K562 (cell line): ENCODE measurements around the gene FRRS1L. TPM values are rescaled to one million over a fixed set of nuclear protein-coding genes. Genes with fewer than 3 reads are reported as not detected.

Source experiments
- BDP1 ChIP-seq: IDR thresholded peaks from 3 replicates; pipeline ENCODE4 v1.6.1; 2011; ENCODE audit not compliant: insufficient read length, insufficient read depth
- CEBPB ChIP-seq: fragments of 450-650 bp; IDR thresholded peaks from 2 replicates; pipeline ENCODE4 v1.6.1; 2016; ENCODE audit warnings: missing genetic modification characterization, missing compliant biosample characterization
- CREB1 ChIP-seq, 2 experiments: sonication (generic) in 1 of 2; formaldehyde crosslinking in 1 of 2; IDR thresholded peaks; 2 replicates each; pipeline versions ENCODE4 v1.6.1 to v1.8.0; 2012 to 2022; ENCODE audit warnings: inconsistent platforms in 1 of 2, mild to moderate bottlenecking in 1 of 2, missing genetic modification reagents in 1 of 2, moderate library complexity in 1 of 2
- GTF2E2 ChIP-seq: fragments of 200-800 bp; sonication (Bioruptor generic); IDR thresholded peaks from 2 replicates; pipeline ENCODE4 v1.6.1; 2016; ENCODE audit warnings: missing genetic modification characterization, missing compliant biosample characterization
- MCM7 ChIP-seq, 2 experiments: fragments of 450-650 bp; IDR thresholded peaks; 2 replicates each; pipeline ENCODE4 v1.6.1; 2016 to 2018
- MECOM ChIP-seq: fragments of 250-450 bp; sonication (Bioruptor Pico); IDR thresholded peaks from 2 replicates; pipeline ENCODE4 v1.8.0; 2022; ENCODE audit warnings: inconsistent platforms
- POLR2AphosphoS5 ChIP-seq: IDR thresholded peaks from 2 replicates; pipeline ENCODE4 v1.6.1; 2011; ENCODE audit warnings: mild to moderate bottlenecking, low read depth, low read length, moderate library complexity; ENCODE audit not compliant: control insufficient read depth, insufficient read depth
- POLR2H ChIP-seq: IDR thresholded peaks from 2 replicates; pipeline ENCODE4 v1.6.1; 2016; ENCODE audit warnings: missing genetic modification characterization, low read depth, mild to moderate bottlenecking, control low read depth, missing compliant biosample characterization, moderate library complexity
- RBFOX2 ChIP-seq: fragments of 200-400 bp; formaldehyde crosslinking; IDR thresholded peaks from 2 replicates; pipeline ENCODE4 v1.6.1; 2017; ENCODE audit warnings: low read depth, mild to moderate bottlenecking, low read length, moderate library complexity
- TBP ChIP-seq: optimal IDR thresholded peaks from 2 replicates; pipeline ENCODE3; 2011; ENCODE audit warnings: low read depth, low read length, improper control_type of control experiment
- TEAD4 ChIP-seq, 2 experiments: sonication (generic) in 1 of 2; formaldehyde crosslinking in 1 of 2; IDR thresholded peaks; 2 replicates each; pipeline versions ENCODE4 v1.6.1 to v1.8.0; 2012 to 2022; ENCODE audit warnings: borderline replicate concordance in 1 of 2, inconsistent platforms in 1 of 2, low read length in 1 of 2, mild to moderate bottlenecking in 1 of 2, missing genetic modification reagents in 1 of 2
- THRAP3 ChIP-seq: fragments of 450-650 bp; IDR thresholded peaks from 2 replicates; pipeline ENCODE4 v1.6.1; 2016; ENCODE audit warnings: mild to moderate bottlenecking, inconsistent platforms, borderline replicate concordance
- ZBTB7A ChIP-seq: IDR thresholded peaks from 2 replicates; pipeline ENCODE4 v1.6.1; 2011; ENCODE audit warnings: low read depth, mild to moderate bottlenecking, low read length, moderate library complexity, borderline replicate concordance; ENCODE audit not compliant: control insufficient read depth
- ZNF121 ChIP-seq: sonication (generic); formaldehyde crosslinking; conservative IDR thresholded peaks from 2 replicates; pipeline ENCODE4 v1.8.0; 2022; ENCODE audit warnings: missing genetic modification reagents
- ZNF140 ChIP-seq: fragments of 250-450 bp; sonication (Bioruptor Pico); IDR thresholded peaks from 2 replicates; pipeline ENCODE4 v1.8.0; 2021; ENCODE audit warnings: moderate library complexity, mild to moderate bottlenecking, inconsistent platforms
- ZNF263 ChIP-seq: sonication (generic); formaldehyde crosslinking; IDR thresholded peaks from 2 replicates; pipeline ENCODE4 v1.8.0; 2022; ENCODE audit warnings: mild to moderate bottlenecking, missing genetic modification reagents, borderline replicate concordance
- polyA plus RNA-seq, 8 experiments: library from polyadenylated mRNA; depleted of rRNA in 4 of 8; stranded (reverse) in 5 of 8; unstranded in 3 of 8; fragments of >200 nt; fragmentation: Nextera tagmentation in 2 of 8; fragmentation: Illumina TruSeq in 1 of 8; extraction: Ambion mirVana in 2 of 8; extraction: Trizol in 1 of 8; gene quantifications; 2 replicates each; pipeline versions ENCODE4 v1.2.1 to v1.2.3, GENCODE V29; 2011 to 2014; ENCODE audit warnings: inconsistent platforms in 1 of 8, missing spikeins in 1 of 8
- total RNA-seq, 7 experiments: library from RNA; depleted of rRNA in 6 of 7; stranded (reverse); fragments of >200 nt in 6 of 7; fragmentation: Illumina TruSeq in 2 of 7; extraction: Trizol in 2 of 7; gene quantifications; 2 replicates each; pipeline versions ENCODE4 v1.2.1 to v1.2.3, GENCODE V29; 2011 to 2021; ENCODE audit warnings: low replicate concordance in 1 of 7
- TF ChIP-seq, protein P1 (sequence below): fragments of 450-650 bp; IDR thresholded peaks from 2 replicates; pipeline ENCODE4 v1.7.0; 2016; ENCODE audit warnings: borderline replicate concordance
- TF ChIP-seq, protein P2 (sequence below): fragments of 250-450 bp; sonication (Bioruptor Pico); IDR thresholded peaks from 2 replicates; pipeline ENCODE4 v1.5.0; 2020; ENCODE audit warnings: mild to moderate bottlenecking
- TF ChIP-seq, protein P3 (sequence below): sonication (generic); formaldehyde crosslinking; IDR thresholded peaks from 2 replicates; pipeline ENCODE4 v1.8.1; 2023; ENCODE audit warnings: mild to moderate bottlenecking, missing genetic modification reagents, moderate library complexity
- TF ChIP-seq, protein P4 (sequence below): fragments of 450-650 bp; IDR thresholded peaks from 2 replicates; pipeline ENCODE4 v1.7.1; 2018; ENCODE audit warnings: mild to moderate bottlenecking, low read depth; ENCODE audit not compliant: partially characterized antibody

FRRS1L gene
- total and polyA plus RNA-seq, 9 of the 15 experiments (the other 6 are each of a cell fraction or from before 2014, with no cell fraction given) = under 0.01 to 0.04 (median 0.03) TPM; not detected in 5

DNA sequence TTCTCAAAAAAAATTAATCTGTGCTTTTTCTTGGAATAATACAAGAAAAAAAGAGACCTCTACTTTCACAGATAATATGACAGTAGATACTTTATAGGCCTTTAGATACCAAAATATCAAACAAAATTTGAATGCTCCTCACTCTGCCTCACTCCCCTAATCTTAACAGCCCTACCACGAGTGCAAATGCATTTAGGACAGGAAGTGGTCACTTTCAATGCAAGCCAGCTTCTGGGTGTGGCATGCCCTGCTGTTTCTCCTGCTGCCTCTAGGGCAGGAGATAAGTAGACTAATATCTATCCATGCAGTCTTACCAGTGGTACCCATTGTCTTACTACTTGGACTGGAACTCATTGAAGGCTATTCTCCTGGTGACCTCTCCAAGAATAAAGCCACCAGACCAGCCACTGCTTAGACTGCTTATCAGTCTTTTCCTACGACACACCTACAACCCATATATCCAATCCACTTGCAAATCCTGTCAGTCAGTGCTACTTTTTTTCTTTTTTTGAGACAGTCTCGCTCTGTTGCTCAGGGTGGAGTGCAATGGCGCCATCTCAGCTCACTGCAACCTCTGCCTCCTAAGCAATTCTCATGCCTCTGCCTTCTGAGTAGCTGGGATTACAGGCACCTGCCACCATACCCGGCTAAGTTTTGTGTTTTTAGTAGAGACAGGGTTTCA is 23.0 kb downstream of the FRRS1L start (continued):
- TF ChIP-seq, protein P1, sequence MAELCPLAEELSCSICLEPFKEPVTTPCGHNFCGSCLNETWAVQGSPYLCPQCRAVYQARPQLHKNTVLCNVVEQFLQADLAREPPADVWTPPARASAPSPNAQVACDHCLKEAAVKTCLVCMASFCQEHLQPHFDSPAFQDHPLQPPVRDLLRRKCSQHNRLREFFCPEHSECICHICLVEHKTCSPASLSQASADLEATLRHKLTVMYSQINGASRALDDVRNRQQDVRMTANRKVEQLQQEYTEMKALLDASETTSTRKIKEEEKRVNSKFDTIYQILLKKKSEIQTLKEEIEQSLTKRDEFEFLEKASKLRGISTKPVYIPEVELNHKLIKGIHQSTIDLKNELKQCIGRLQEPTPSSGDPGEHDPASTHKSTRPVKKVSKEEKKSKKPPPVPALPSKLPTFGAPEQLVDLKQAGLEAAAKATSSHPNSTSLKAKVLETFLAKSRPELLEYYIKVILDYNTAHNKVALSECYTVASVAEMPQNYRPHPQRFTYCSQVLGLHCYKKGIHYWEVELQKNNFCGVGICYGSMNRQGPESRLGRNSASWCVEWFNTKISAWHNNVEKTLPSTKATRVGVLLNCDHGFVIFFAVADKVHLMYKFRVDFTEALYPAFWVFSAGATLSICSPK = 0 out of 2 replicates have a peak, but pooled peaks have one; percentile 46
- TF ChIP-seq CEBPB (no peak), ZNF263 (CRISPR knock-in tag) (no peak), TBP (peak; percentile 53), CREB1 (IDR thresholded peaks at IDR 0.05) (peak; percentile 43; the same call in 1 of the 2 replicates), CREB1 (CRISPR knock-in tag; IDR thresholded peaks at IDR 0.05) (no peak), GTF2E2 (tag) (no peak), MECOM (CRISPR knock-in tag) (no peak), MCM7 (IDR thresholded peaks at IDR 0.05) (0 out of 4 replicates have a peak, but pooled peaks of 1 of the 2 experiments have one; percentile 13), BDP1 (no peak), RBFOX2 (0 out of 2 replicates have a peak, but pooled peaks have one; percentile 23), POLR2H (peak; percentile 19; the same call in 1 of the 2 replicates), ZBTB7A (no peak), POLR2AphosphoS5 (0 out of 2 replicates have a peak, but pooled peaks have one; percentile 53), THRAP3 (no peak), TEAD4 (IDR thresholded peaks at IDR 0.05; ENCODE audit: low read length) (peak; percentile 71), TEAD4 (CRISPR knock-in tag; IDR thresholded peaks at IDR 0.05; ENCODE audit: borderline replicate concordance) (no peak), ZNF140 (CRISPR knock-in tag) (no peak), ZNF121 (no peak)
- TF ChIP-seq, protein P2, sequence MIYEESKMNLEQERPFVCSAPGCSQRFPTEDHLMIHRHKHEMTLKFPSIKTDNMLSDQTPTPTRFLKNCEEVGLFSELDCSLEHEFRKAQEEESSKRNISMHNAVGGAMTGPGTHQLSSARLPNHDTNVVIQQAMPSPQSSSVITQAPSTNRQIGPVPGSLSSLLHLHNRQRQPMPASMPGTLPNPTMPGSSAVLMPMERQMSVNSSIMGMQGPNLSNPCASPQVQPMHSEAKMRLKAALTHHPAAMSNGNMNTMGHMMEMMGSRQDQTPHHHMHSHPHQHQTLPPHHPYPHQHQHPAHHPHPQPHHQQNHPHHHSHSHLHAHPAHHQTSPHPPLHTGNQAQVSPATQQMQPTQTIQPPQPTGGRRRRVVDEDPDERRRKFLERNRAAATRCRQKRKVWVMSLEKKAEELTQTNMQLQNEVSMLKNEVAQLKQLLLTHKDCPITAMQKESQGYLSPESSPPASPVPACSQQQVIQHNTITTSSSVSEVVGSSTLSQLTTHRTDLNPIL (CRISPR knock-in tag) = no peak
- TF ChIP-seq, protein P3, sequence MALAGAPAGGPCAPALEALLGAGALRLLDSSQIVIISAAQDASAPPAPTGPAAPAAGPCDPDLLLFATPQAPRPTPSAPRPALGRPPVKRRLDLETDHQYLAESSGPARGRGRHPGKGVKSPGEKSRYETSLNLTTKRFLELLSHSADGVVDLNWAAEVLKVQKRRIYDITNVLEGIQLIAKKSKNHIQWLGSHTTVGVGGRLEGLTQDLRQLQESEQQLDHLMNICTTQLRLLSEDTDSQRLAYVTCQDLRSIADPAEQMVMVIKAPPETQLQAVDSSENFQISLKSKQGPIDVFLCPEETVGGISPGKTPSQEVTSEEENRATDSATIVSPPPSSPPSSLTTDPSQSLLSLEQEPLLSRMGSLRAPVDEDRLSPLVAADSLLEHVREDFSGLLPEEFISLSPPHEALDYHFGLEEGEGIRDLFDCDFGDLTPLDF (CRISPR knock-in tag) = no peak
- TF ChIP-seq, protein P4, sequence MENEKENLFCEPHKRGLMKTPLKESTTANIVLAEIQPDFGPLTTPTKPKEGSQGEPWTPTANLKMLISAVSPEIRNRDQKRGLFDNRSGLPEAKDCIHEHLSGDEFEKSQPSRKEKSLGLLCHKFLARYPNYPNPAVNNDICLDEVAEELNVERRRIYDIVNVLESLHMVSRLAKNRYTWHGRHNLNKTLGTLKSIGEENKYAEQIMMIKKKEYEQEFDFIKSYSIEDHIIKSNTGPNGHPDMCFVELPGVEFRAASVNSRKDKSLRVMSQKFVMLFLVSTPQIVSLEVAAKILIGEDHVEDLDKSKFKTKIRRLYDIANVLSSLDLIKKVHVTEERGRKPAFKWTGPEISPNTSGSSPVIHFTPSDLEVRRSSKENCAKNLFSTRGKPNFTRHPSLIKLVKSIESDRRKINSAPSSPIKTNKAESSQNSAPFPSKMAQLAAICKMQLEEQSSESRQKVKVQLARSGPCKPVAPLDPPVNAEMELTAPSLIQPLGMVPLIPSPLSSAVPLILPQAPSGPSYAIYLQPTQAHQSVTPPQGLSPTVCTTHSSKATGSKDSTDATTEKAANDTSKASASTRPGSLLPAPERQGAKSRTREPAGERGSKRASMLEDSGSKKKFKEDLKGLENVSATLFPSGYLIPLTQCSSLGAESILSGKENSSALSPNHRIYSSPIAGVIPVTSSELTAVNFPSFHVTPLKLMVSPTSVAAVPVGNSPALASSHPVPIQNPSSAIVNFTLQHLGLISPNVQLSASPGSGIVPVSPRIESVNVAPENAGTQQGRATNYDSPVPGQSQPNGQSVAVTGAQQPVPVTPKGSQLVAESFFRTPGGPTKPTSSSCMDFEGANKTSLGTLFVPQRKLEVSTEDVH = no peak
